HepG2 (cell line): ENCODE measurements around the gene FCGBP. TPM values are rescaled to one million over a fixed set of nuclear protein-coding genes. Genes with fewer than 3 reads are reported as not detected.

Source experiments
- CC2D1A ChIP-seq: sonication (generic); formaldehyde crosslinking; IDR thresholded peaks from 2 replicates; pipeline ENCODE4 v1.8.1; 2023; ENCODE audit warnings: mild to moderate bottlenecking, missing genetic modification reagents
- DPF2 ChIP-seq: sonication (generic); formaldehyde crosslinking; IDR thresholded peaks from 2 replicates; pipeline ENCODE4 v1.4.0; 2020; ENCODE audit warnings: mild to moderate bottlenecking, low read depth, missing genetic modification reagents, borderline replicate concordance
- ELF4 ChIP-seq: sonication (generic); formaldehyde crosslinking; IDR thresholded peaks from 2 replicates; pipeline ENCODE4 v1.5.0; 2020; ENCODE audit warnings: missing genetic modification reagents, mild to moderate bottlenecking, moderate library complexity, borderline replicate concordance
- HDAC1 ChIP-seq: sonication (generic); formaldehyde crosslinking; IDR thresholded peaks from 2 replicates; pipeline ENCODE4 v1.5.1; 2020; ENCODE audit warnings: mild to moderate bottlenecking, missing genetic modification reagents
- KAT2B ChIP-seq: fragments of 150-350 bp; IDR thresholded peaks from 2 replicates; pipeline ENCODE4 v1.6.1; 2014; ENCODE audit warnings: low read depth, low read length, borderline replicate concordance
- KDM5A ChIP-seq: fragments of 200-600 bp; sonication (generic); IDR thresholded peaks from 2 replicates; pipeline ENCODE4 v1.7.0; 2018; ENCODE audit warnings: antibody characterized with exemption, mild to moderate bottlenecking, low read length, borderline replicate concordance
- MAFG ChIP-seq: sonication (generic); formaldehyde crosslinking; IDR thresholded peaks from 2 replicates; pipeline ENCODE4 v1.5.1; 2020; ENCODE audit warnings: mild to moderate bottlenecking, missing genetic modification reagents
- MAZ ChIP-seq, 2 experiments: sonication (generic) in 1 of 2; formaldehyde crosslinking in 1 of 2; IDR thresholded peaks; 2 replicates each; pipeline versions ENCODE4 v1.5.0 to v1.6.1; 2012 to 2020; ENCODE audit warnings: low read depth in 2 of 2, mild to moderate bottlenecking in 2 of 2, borderline replicate concordance in 1 of 2, improper control_type of control experiment in 1 of 2, low read length in 1 of 2, missing genetic modification reagents in 1 of 2, moderate library complexity in 1 of 2
- MXD4 ChIP-seq: IDR thresholded peaks from 2 replicates; pipeline ENCODE4 v1.6.1; 2016; ENCODE audit warnings: mild to moderate bottlenecking, missing biosample characterization, missing genetic modification reagents
- NFIB ChIP-seq: sonication (generic); formaldehyde crosslinking; IDR thresholded peaks from 2 replicates; pipeline ENCODE4 v1.9.0; 2021; ENCODE audit warnings: missing genetic modification reagents, mild to moderate bottlenecking, borderline replicate concordance
- NPAS2 ChIP-seq: sonication (generic); formaldehyde crosslinking; IDR thresholded peaks from 2 replicates; pipeline ENCODE4 v1.8.0; 2022; ENCODE audit warnings: mild to moderate bottlenecking, missing genetic modification reagents, borderline replicate concordance
- SALL2 ChIP-seq: sonication (generic); formaldehyde crosslinking; IDR thresholded peaks from 2 replicates; pipeline ENCODE4 v1.8.1; 2023; ENCODE audit warnings: mild to moderate bottlenecking, missing genetic modification reagents, inconsistent platforms
- ZBTB2 ChIP-seq: sonication (generic); formaldehyde crosslinking; IDR thresholded peaks from 2 replicates; pipeline ENCODE4 v1.8.0; 2022; ENCODE audit warnings: low read depth, missing genetic modification reagents
- ZBTB7B ChIP-seq: sonication (generic); formaldehyde crosslinking; IDR thresholded peaks from 2 replicates; pipeline ENCODE4 v1.4.0; 2020; ENCODE audit warnings: missing genetic modification reagents
- ZNF160 ChIP-seq: sonication (generic); formaldehyde crosslinking; IDR thresholded peaks from 2 replicates; pipeline ENCODE4 v1.8.0; 2022; ENCODE audit warnings: mild to moderate bottlenecking, inconsistent platforms, missing genetic modification reagents
- ZNF749 ChIP-seq: sonication (generic); formaldehyde crosslinking; IDR thresholded peaks from 2 replicates; pipeline ENCODE4 v1.8.0; 2022; ENCODE audit warnings: mild to moderate bottlenecking, missing genetic modification reagents, moderate library complexity, borderline replicate concordance
- polyA plus RNA-seq, 8 experiments: library from polyadenylated mRNA; depleted of rRNA in 3 of 8; stranded (reverse) in 7 of 8; unstranded in 1 of 8; fragments of >200 nt; fragmentation: Illumina TruSeq in 4 of 8; extraction: Trizol in 4 of 8; gene quantifications; 2 replicates each; pipeline versions ENCODE4 v1.2.1 to v1.2.3, GENCODE V29; 2011 to 2016; ENCODE audit warnings: low read depth in 4 of 8, missing spikeins in 1 of 8, mixed read lengths in 1 of 8; ENCODE audit not compliant: insufficient read depth in 1 of 8
- total RNA-seq, 5 experiments: library from RNA; depleted of rRNA; stranded (reverse); fragments of >200 nt; fragmentation: Illumina TruSeq; extraction: Trizol; gene quantifications; 2 replicates each; pipeline ENCODE4 v1.2.3, GENCODE V29; 2016; ENCODE audit warnings: low read depth in 1 of 5
- TF ChIP-seq, protein P1 (sequence below): sonication (generic); formaldehyde crosslinking; IDR thresholded peaks from 2 replicates; pipeline ENCODE4 v1.4.0; 2020; ENCODE audit warnings: mild to moderate bottlenecking, missing genetic modification reagents
- TF ChIP-seq, protein P2 (sequence below): sonication (generic); formaldehyde crosslinking; IDR thresholded peaks from 2 replicates; pipeline ENCODE4 v1.4.0; 2020; ENCODE audit warnings: missing genetic modification reagents; ENCODE audit errors: not compliant biosample characterization
- TF ChIP-seq, protein P3 (sequence below): sonication (generic); formaldehyde crosslinking; IDR thresholded peaks from 2 replicates; pipeline ENCODE4 v1.5.1; 2020; ENCODE audit warnings: missing genetic modification reagents, mild to moderate bottlenecking, borderline replicate concordance

FCGBP gene
- total and polyA plus RNA-seq, 2 of the 13 experiments (the other 11 are each of a cell fraction or from before 2014, with no cell fraction given) = 1.3 to 7.0 TPM

GRCh38 chr19:39970675-39971379 lies 36.4 kb upstream of the FCGBP start, which contains the start of gene PSMC4 (continued):
- TF ChIP-seq, protein P1, sequence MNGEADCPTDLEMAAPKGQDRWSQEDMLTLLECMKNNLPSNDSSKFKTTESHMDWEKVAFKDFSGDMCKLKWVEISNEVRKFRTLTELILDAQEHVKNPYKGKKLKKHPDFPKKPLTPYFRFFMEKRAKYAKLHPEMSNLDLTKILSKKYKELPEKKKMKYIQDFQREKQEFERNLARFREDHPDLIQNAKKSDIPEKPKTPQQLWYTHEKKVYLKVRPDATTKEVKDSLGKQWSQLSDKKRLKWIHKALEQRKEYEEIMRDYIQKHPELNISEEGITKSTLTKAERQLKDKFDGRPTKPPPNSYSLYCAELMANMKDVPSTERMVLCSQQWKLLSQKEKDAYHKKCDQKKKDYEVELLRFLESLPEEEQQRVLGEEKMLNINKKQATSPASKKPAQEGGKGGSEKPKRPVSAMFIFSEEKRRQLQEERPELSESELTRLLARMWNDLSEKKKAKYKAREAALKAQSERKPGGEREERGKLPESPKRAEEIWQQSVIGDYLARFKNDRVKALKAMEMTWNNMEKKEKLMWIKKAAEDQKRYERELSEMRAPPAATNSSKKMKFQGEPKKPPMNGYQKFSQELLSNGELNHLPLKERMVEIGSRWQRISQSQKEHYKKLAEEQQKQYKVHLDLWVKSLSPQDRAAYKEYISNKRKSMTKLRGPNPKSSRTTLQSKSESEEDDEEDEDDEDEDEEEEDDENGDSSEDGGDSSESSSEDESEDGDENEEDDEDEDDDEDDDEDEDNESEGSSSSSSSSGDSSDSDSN (CRISPR knock-in tag) = peak; percentile 79
- TF ChIP-seq ZBTB7B (CRISPR knock-in tag) = peak; percentile 41; the same call in 1 of the 2 replicates
- TF ChIP-seq DPF2 (CRISPR knock-in tag) = no peak
- TF ChIP-seq, protein P2, sequence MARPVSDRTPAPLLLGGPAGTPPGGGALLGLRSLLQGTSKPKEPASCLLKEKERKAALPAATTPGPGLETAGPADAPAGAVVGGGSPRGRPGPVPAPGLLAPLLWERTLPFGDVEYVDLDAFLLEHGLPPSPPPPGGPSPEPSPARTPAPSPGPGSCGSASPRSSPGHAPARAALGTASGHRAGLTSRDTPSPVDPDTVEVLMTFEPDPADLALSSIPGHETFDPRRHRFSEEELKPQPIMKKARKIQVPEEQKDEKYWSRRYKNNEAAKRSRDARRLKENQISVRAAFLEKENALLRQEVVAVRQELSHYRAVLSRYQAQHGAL (CRISPR knock-in tag) = peak; percentile 70
- TF ChIP-seq SALL2 (CRISPR knock-in tag) = peak; percentile 98
- TF ChIP-seq ELF4 (CRISPR knock-in tag) = no peak
- TF ChIP-seq, protein P3, sequence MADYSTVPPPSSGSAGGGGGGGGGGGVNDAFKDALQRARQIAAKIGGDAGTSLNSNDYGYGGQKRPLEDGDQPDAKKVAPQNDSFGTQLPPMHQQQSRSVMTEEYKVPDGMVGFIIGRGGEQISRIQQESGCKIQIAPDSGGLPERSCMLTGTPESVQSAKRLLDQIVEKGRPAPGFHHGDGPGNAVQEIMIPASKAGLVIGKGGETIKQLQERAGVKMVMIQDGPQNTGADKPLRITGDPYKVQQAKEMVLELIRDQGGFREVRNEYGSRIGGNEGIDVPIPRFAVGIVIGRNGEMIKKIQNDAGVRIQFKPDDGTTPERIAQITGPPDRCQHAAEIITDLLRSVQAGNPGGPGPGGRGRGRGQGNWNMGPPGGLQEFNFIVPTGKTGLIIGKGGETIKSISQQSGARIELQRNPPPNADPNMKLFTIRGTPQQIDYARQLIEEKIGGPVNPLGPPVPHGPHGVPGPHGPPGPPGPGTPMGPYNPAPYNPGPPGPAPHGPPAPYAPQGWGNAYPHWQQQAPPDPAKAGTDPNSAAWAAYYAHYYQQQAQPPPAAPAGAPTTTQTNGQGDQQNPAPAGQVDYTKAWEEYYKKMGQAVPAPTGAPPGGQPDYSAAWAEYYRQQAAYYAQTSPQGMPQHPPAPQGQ = no peak
- no peak for TF ChIP-seq NFIB
- no peak for TF ChIP-seq NPAS2 (CRISPR knock-in tag)
- peak; percentile 87 for TF ChIP-seq HDAC1 (CRISPR knock-in tag)
- 0 out of 2 replicates have a peak, but pooled peaks have one; percentile 24 for TF ChIP-seq ZBTB2 (CRISPR knock-in tag)
- TF ChIP-seq CC2D1A (CRISPR knock-in tag) = 0 out of 2 replicates have a peak, but pooled peaks have one; percentile 55
- TF ChIP-seq MAFG (CRISPR knock-in tag) = no peak
- 0 out of 2 replicates have a peak, but pooled peaks have one; percentile 32 for TF ChIP-seq MAZ (IDR thresholded peaks at IDR 0.05; ENCODE audit: borderline replicate concordance, low read depth, low read length)
- TF ChIP-seq MAZ (CRISPR knock-in tag; IDR thresholded peaks at IDR 0.05; ENCODE audit: low read depth) = peak; percentile 81
- TF ChIP-seq KAT2B = no peak
- no peak; the same call in 1 of the 2 replicates for TF ChIP-seq ZNF749 (CRISPR knock-in tag)
- TF ChIP-seq KDM5A = peak; percentile 87
- TF ChIP-seq MXD4 = peak; percentile 85
- TF ChIP-seq ZNF160 = peak; percentile 86; the same call in 1 of the 2 replicates
